Adipocyte (in vitro differentiated cells): ENCODE measurements around the gene MMP23B.

Source experiments
- DNase-seq: peaks from one replicate; pipeline ENCODE4 v3.0.0-alpha.2; 2015; ENCODE audit warnings: low read depth
- H3K27me3 ChIP-seq: replicated peaks from 2 replicates; pipeline ENCODE4 v1.7.0; 2013; ENCODE audit warnings: mild to moderate bottlenecking, low read length, moderate library complexity; ENCODE audit not compliant: control insufficient read depth, insufficient read depth
- H3K36me3 ChIP-seq: 2 replicates; pipeline ENCODE4 v1.7.0; 2013; ENCODE audit warnings: low read length, mild to moderate bottlenecking, moderate library complexity; ENCODE audit not compliant: control insufficient read depth, insufficient read depth, severe bottlenecking
- H3K4me1 ChIP-seq: 2 replicates; pipeline ENCODE4 v1.7.0; 2013; ENCODE audit warnings: mild to moderate bottlenecking, low read length, moderate library complexity; ENCODE audit not compliant: control insufficient read depth, insufficient read depth
- H3K4me3 ChIP-seq: 2 replicates; pipeline ENCODE4 v1.7.0; 2013; ENCODE audit warnings: mild to moderate bottlenecking, low read length, moderate library complexity
- H3K9ac ChIP-seq: 2 replicates; pipeline ENCODE4 v1.7.0; 2013; ENCODE audit warnings: mild to moderate bottlenecking, low read length, moderate library complexity
- H3K9me3 ChIP-seq: 2 replicates; pipeline ENCODE4 v1.7.0; 2013; ENCODE audit warnings: mild to moderate bottlenecking, low read length, moderate library complexity; ENCODE audit not compliant: control insufficient read depth

Gene MMP23B

DNA sequence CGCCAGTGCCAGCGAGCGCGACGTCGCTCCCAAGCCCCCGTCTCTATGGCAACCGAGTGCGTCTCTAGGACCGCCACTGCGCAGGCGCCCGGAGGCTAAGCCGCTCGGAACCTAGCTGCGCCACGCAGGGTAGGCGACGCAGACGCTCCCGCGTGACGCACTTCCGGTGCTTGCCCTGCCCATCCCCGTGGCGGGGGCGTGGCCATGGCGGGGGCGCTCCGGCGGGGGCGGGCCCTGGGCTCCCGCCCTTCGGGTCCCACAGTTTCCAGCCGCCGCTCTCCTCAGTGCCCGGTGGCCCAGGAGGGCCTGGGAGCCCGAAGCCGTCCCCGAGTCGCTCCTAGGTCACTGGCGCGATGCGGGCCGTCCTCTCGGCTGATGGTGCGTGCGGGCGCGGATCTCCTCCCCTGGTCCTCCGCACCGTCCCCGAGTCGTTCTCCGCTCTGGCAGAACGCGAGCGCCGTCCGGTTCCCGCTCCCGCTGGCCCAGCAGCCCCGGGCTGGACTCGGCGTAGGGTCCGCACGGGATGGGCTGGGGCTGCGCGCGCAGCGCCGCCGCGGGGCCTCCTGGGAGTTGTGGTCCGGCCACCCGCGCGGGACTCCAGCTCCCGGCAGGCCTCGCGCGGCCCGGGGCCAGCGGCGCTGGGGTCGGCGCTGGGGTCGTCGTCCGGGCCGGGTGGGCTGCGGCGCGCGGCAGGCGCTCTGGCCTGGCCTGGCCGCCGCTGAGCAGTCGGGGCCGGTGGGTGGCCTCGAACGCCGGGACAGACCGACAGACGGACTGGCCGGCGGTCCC lies 16.5 kb upstream of the MMP23B start, which contains the start of gene MIB2:
Gene MIB2, plus strand, starts transcription at position 245 of the 789 bp plus-strand sequence. CDS start 7,953 bp downstream, outside the sequence.
- peak; percentile 99 for DNase-seq
- peak within 1 kb of the TSS; percentile 91 for H3K4me3 ChIP-seq
- peaks cover 37% of the 10 kb centered on the region for H3K4me1 ChIP-seq
- peaks cover 6% of the 10 kb centered on the region for H3K36me3 ChIP-seq
- H3K9ac ChIP-seq, result peak within 1 kb of the TSS; percentile 99
- no peaks in the 10 kb centered on the region for H3K27me3 ChIP-seq
- no peaks in the 10 kb centered on the region for H3K9me3 ChIP-seq

- H3K36me3 ChIP-seq, result peaks cover 6% of the 10 kb centered on the region
- H3K9ac ChIP-seq, result peak overlapping the region; percentile 99
- peak overlapping the region; percentile 91 for H3K4me3 ChIP-seq
- DNase-seq, result peak; percentile 80
- H3K4me1 ChIP-seq, result peaks cover 30% of the 10 kb centered on the region
- no peaks in the 10 kb centered on the region for H3K9me3 ChIP-seq
- H3K27me3 ChIP-seq, result no peaks in the 10 kb centered on the region
Measured at GRCh38 chr1:1616045-1616790, 15.8 kb upstream of the MMP23B start.

DNA sequence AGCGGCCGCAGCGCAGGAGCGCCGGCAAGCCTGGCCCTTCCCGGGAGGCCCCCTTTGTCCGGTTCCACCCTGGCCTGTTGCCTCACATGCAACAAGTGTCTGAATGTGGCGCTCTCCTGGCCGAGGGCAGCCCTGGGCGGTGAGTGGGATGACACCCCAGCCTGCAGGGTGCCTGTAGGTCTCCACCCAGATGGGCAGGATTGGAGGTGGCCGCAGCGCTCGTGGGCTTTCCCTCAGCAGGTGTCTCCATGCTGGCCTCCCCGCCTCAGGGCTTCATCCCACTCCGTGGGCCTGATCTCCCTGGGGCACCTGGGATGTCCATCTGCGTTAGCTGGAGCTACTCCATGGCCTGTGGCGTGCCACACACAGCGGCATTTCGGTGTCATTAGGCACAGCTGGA lies 15.1 kb upstream of the MMP23B start:
- Histone ChIP-seq H3K4me3 (peak overlapping the region; percentile 91), H3K9ac (peak overlapping the region; percentile 99), H3K9me3 (no peaks in the 10 kb centered on the region), H3K27me3 (no peaks in the 10 kb centered on the region), H3K36me3 (peaks cover 6% of the 10 kb centered on the region), H3K4me1 (peaks cover 24% of the 10 kb centered on the region)
- DNase-seq, result no peak

GRCh38 chr1:1617516-1617915 lies 14.5 kb upstream of the MMP23B start:
- H3K4me1 ChIP-seq, result peaks cover 23% of the 10 kb centered on the region
- H3K9me3 ChIP-seq, result no peaks in the 10 kb centered on the region
- no peak overlapping the region for H3K4me3 ChIP-seq
- peak overlapping the region; percentile 99 for H3K9ac ChIP-seq
- peaks cover 6% of the 10 kb centered on the region for H3K36me3 ChIP-seq
- H3K27me3 ChIP-seq, result no peaks in the 10 kb centered on the region
- no peak for DNase-seq

DNA sequence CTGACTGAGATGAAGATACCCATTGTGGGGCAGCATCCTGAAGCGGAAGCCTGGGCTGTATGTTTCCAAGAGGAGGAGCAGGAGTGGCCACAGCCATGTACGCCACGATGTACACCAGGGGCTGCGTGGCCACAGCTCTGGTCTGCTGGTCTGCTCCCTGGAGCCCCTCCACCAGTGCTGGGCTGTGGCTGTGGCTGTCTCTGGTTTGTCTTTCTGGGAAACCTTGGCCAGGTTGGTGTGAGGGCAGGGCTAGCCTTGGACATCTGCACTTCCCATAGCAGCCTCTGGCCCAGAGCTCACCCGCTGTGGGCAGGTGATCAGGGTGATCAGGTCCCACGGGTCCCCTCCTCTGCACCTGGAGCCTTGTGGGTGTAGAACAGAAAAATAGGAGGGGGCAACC lies 14.0 kb upstream of the MMP23B start:
- Histone ChIP-seq H3K27me3 (no peaks in the 10 kb centered on the region), H3K36me3 (peaks cover 6% of the 10 kb centered on the region), H3K4me3 (no peak overlapping the region), H3K9me3 (no peaks in the 10 kb centered on the region), H3K4me1 (peaks cover 23% of the 10 kb centered on the region), H3K9ac (no peak overlapping the region)
- DNase-seq, result no peak

GRCh38 chr1:1618396-1619068 lies 13.4 kb upstream of the MMP23B start:
- Histone ChIP-seq H3K4me3 (no peak overlapping the region), H3K4me1 (peaks cover 23% of the 10 kb centered on the region), H3K27me3 (no peaks in the 10 kb centered on the region), H3K36me3 (peaks cover 6% of the 10 kb centered on the region), H3K9me3 (no peaks in the 10 kb centered on the region), H3K9ac (no peak overlapping the region)
- no peak for DNase-seq

DNA sequence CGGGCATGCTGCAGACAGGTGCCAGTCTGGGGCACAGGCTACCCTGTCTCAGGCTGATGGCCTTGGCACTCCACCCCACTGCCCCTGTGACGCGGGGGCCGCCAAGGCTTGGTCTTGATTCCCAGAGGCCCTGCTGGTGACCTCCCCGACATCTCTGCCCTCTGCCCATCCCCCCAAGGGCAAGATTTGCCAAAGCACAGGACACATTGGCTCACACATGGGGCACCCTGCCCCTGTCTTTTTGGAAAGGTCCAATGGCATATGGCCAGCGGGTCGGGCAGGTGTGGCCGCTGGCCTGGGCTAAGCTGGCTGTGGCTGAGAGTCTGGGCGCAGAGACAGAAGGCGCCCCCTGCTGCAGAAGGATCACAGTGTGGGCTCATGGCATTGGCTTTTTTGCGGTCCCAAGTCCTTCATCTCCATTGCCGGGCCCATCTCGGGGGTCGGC lies 12.0 kb upstream of the MMP23B start:
- peaks cover 10% of the 10 kb centered on the region for H3K4me1 ChIP-seq
- H3K9me3 ChIP-seq, result no peaks in the 10 kb centered on the region
- no peaks in the 10 kb centered on the region for H3K27me3 ChIP-seq
- DNase-seq, result no peak
- no peak overlapping the region for H3K4me3 ChIP-seq
- peaks cover 6% of the 10 kb centered on the region for H3K36me3 ChIP-seq
- no peak overlapping the region for H3K9ac ChIP-seq

DNA sequence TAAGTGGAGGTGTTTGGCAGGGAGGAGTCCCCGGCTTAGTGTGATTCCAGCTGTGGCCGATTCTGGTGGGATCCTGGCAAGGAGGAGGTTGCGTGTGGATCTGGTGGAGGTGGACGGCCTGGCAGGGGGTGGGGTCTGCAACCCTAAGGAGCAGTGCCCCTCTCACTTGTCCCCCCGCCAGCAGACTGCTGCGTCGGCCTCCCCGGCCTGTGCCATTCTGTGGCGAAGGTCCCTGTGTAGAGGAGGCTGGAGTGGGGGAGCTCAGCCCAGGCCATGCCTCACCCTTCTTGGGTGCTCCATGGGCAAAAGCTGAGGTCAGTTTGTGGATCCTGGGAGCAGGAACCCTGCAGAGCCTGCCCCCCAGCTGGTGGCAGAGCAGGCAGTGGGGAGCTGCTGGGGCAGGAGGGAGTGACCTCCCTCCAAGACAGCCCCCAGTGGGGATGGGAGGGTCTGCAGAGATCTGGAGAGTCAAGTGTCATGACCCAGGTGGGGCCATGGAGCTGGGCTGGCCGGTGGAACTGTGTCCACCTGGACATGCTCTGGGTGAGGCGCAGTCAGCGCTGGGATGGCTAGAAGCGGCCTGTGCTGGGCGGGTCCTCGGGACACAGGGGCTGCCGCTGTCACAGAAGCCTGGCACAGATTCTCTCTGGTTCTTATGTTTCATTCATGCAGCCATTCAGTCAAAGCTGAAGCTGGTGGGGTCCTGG lies 11.4 kb upstream of the MMP23B start:
- Histone ChIP-seq H3K4me3 (no peak overlapping the region), H3K27me3 (no peaks in the 10 kb centered on the region), H3K4me1 (peaks cover 10% of the 10 kb centered on the region), H3K36me3 (peaks cover 6% of the 10 kb centered on the region), H3K9me3 (no peaks in the 10 kb centered on the region), H3K9ac (no peak overlapping the region)
- no peak for DNase-seq

GRCh38 chr1:1621173-1622009 lies 10.6 kb upstream of the MMP23B start:
- no peak overlapping the region for H3K4me3 ChIP-seq
- H3K4me1 ChIP-seq, result peaks cover 10% of the 10 kb centered on the region
- H3K36me3 ChIP-seq, result peaks cover 6% of the 10 kb centered on the region
- no peaks in the 10 kb centered on the region for H3K9me3 ChIP-seq
- no peak overlapping the region for H3K9ac ChIP-seq
- H3K27me3 ChIP-seq, result no peaks in the 10 kb centered on the region
- no peak for DNase-seq
